Right lobe of liver (tissue), 6 donors: ENCODE measurements around the gene DDX46. TPM values are rescaled to one million over a fixed set of nuclear protein-coding genes. Genes with fewer than 3 reads are reported as not detected.
A peak's percentile ranks its signal among the peaks of the same experiment; 100 is the strongest.

Experiments used
- ATAC-seq, 4 donors: fragments of 200-7000 bp; cut with Tn5 transposase; one replicate each; pipeline ENCODE4 v1.9.1; 2020; ENCODE audit warnings: mild to moderate bottlenecking in 4 of 4, moderate library complexity in 4 of 4
- DNase-seq, 3 donors: peaks; one replicate each; pipeline ENCODE4 v3.0.0-alpha.2; 2020
- H3K27ac ChIP-seq, 3 donors: fragments of 200-600 bp; one replicate each; pipeline ENCODE4 v1.8.0; 2022
- H3K27me3 ChIP-seq, 2 donors: fragments of 200-600 bp; one replicate each; pipeline ENCODE4 v1.8.0; 2022
- H3K36me3 ChIP-seq, 4 donors: fragments of 200-600 bp; sonication (generic) in 1 of 4; one replicate each; pipeline versions ENCODE4 v1.5.1 to v1.8.0; 2017 to 2022; ENCODE audit warnings: control low read depth in 1 of 4
- H3K4me1 ChIP-seq, 4 donors: fragments of 200-600 bp; sonication (generic) in 1 of 4; one replicate each; pipeline versions ENCODE4 v1.5.1 to v1.8.0; 2017 to 2022; ENCODE audit warnings: control low read depth in 1 of 4
- H3K4me3 ChIP-seq, 3 donors: fragments of 200-600 bp; one replicate each; pipeline ENCODE4 v1.8.0; 2022
- H3K9me3 ChIP-seq, 4 donors: fragments of 200-600 bp; sonication (generic) in 1 of 4; one replicate each; pipeline versions ENCODE4 v1.5.1 to v1.8.0; 2017 to 2022; ENCODE audit warnings: control low read depth in 1 of 4
- CTCF ChIP-seq, 4 donors: fragments of 200-600 bp in 3 of 4; fragments of 450-650 bp in 1 of 4; IDR thresholded peaks; one replicate each; pipeline versions ENCODE4 v1.5.1 to v1.8.0; 2016 to 2022; ENCODE audit warnings: antibody characterized with exemption in 4 of 4, mild to moderate bottlenecking in 2 of 4
- POLR2A ChIP-seq: fragments of 450-650 bp; IDR thresholded peaks from one replicate; pipeline ENCODE4 v1.6.1; 2017; ENCODE audit warnings: antibody characterized with exemption, mild to moderate bottlenecking
- WGBS: methylation state at CpG from one replicate; pipeline ENCODE4 v1.1.6; 2018; ENCODE audit warnings: low coverage, low lambda C conversion rate; ENCODE audit not compliant: insufficient coverage; ENCODE audit errors: missing lambda C conversion rate; 5-methylcytosine and 5-hydroxymethylcytosine counted together
- intact Hi-C, 2 donors: fragments of 100-400 bp; cut with DNase I; formaldehyde crosslinking; loops; one replicate each; pipeline versions ENCODE4 v1.11.2 to v1.14.1; 2022
- total RNA-seq, 6 experiments: library from RNA; depleted of rRNA in 2 of 6; stranded (reverse); fragments of >200 nt in 2 of 6; fragmentation: NEBNext Ultra II Directional in 3 of 6; extraction: Animal tissue kit (Norgen Biotek cat#: 25700) in 3 of 6; gene quantifications; one replicate each; pipeline versions ENCODE4 v1.1.0 to v1.2.4, GENCODE V29; 2016 to 2023
- donor health status: DM: no; HTN: yes; CAD: no.
- donor health status: DM: no; HTN: no; CAD: no.
- donor health status: DM: no; HTN: no; CAD: no.
- donor health status: DM: no; HTN: yes; CAD: no.
- donor health status: DM: no; HTN: yes; CAD: no.

The DDX46 gene
- total RNA-seq, 6 experiments from 2014 or later: 13.6 to 22.6 (median 20.6) TPM

- Histone ChIP-seq H3K27ac (no peak overlapping the region), H3K36me3 (no peaks in the 10 kb centered on the region), H3K4me3 (no peak overlapping the region), H3K4me1 (no peaks in the 10 kb centered on the region), H3K9me3 (no peaks in the 10 kb centered on the region), H3K27me3 (no peaks in the 10 kb centered on the region)
- ATAC-seq (no peak), DNase-seq (no peak)
- intact Hi-C loops: no loop called here
- WGBS: 37% methylated on average over 3 of the region's 3 CpGs
- TF ChIP-seq CTCF (IDR thresholded peaks at IDR 0.05) (no peak), POLR2A (no peak)
These were observed 25.8 kb upstream of the DDX46 start for GRCh38 chr5:134732819-134733218.

- 53% methylated on average over 3 of the region's 4 CpGs for WGBS
- Histone ChIP-seq H3K27ac (no peak overlapping the region), H3K4me1 (peaks cover 0 to 8% (median 0%) of the 10 kb centered on the region in 4 donors), H3K4me3 (no peak overlapping the region), H3K36me3 (no peaks in the 10 kb centered on the region), H3K9me3 (no peaks in the 10 kb centered on the region), H3K27me3 (no peaks in the 10 kb centered on the region)
- DNase-seq (no peak), ATAC-seq (no peak)
- TF ChIP-seq POLR2A: no peak
- TF ChIP-seq CTCF (IDR thresholded peaks at IDR 0.05): no peak
- intact Hi-C loops: no loop called here
These were observed 23.3 kb upstream of the DDX46 start for GRCh38 chr5:134735243-134735642.

- no peaks in the 10 kb centered on the region for H3K36me3 ChIP-seq
- no peak for ATAC-seq
- intact Hi-C loops: no loop called here
- H3K27ac ChIP-seq: no peak overlapping the region
- H3K4me3 ChIP-seq: no peak overlapping the region
- H3K9me3 ChIP-seq: no peaks in the 10 kb centered on the region
- H3K27me3 ChIP-seq: no peaks in the 10 kb centered on the region
- TF ChIP-seq POLR2A: no peak
- TF ChIP-seq CTCF (IDR thresholded peaks at IDR 0.05): no peak
- peaks cover 0 to 8% (median 0%) of the 10 kb centered on the region in 4 donors for H3K4me1 ChIP-seq
- WGBS: 40% methylated on average over 2 of the region's 2 CpGs
- DNase-seq: no peak
These were observed 22.3 kb upstream of the DDX46 start for GRCh38 chr5:134736173-134736812.

- Histone ChIP-seq H3K27ac (peak within 1 kb of the TSS; percentile 82 to 85 (median 84)), H3K9me3 (no peaks in the 10 kb centered on the region), H3K27me3 (no peaks in the 10 kb centered on the region), H3K4me1 (peaks cover 0 to 8% (median 0%) of the 10 kb centered on the region in 4 donors), H3K36me3 (peaks cover 0 to 4% (median 0%) of the 10 kb centered on the region in 4 donors), H3K4me3 (peak within 1 kb of the TSS; percentile 74 to 92 (median 82))
- ATAC-seq (peak; percentile 97 to 99 (median 98)), DNase-seq (peak; percentile 99)
- intact Hi-C loops: no loop called here
- TF ChIP-seq CTCF (IDR thresholded peaks at IDR 0.05): peak; percentile 54 to 64 (median 58)
- TF ChIP-seq POLR2A: peak; percentile 90
- WGBS: 0% methylated on average over 8 of the region's 66 CpGs
These were observed 20.2 kb upstream of the DDX46 start, which contains the start of gene CAMLG for GRCh38 chr5:134738133-134738962. Gene CAMLG, plus strand, starts transcription at chr5:134738548. Its CDS starts 73 bp downstream, at chr5:134738621.
